IPS DF 6.9 (cell line): Measurements from ENCODE around the gene TGFA.

Source experiments
- DNase-seq: peaks from one replicate; pipeline ENCODE4 v3.0.0-alpha.2; 2013; ENCODE audit warnings: low read depth, low spot score
- H3K27ac ChIP-seq: one replicate; pipeline ENCODE4 v1.5.1; 2013; ENCODE audit warnings: low read length, control low read depth
- H3K27me3 ChIP-seq: 2 replicates; pipeline ENCODE4 v1.6.1; 2013; ENCODE audit warnings: mild to moderate bottlenecking, low read length; ENCODE audit not compliant: control insufficient read depth, insufficient read depth
- H3K36me3 ChIP-seq: 2 replicates; pipeline ENCODE4 v1.6.1; 2013; ENCODE audit warnings: low read length; ENCODE audit not compliant: control insufficient read depth, insufficient read depth
- H3K4me1 ChIP-seq: 2 replicates; pipeline ENCODE4 v1.6.1; 2013; ENCODE audit warnings: low read length; ENCODE audit not compliant: control insufficient read depth, insufficient read depth
- H3K4me3 ChIP-seq: 2 replicates; pipeline ENCODE4 v1.5.1; 2013; ENCODE audit warnings: mild to moderate bottlenecking, low read length
- H3K9me3 ChIP-seq: 2 replicates; pipeline ENCODE4 v1.6.1; 2013; ENCODE audit warnings: low read length, inconsistent platforms; ENCODE audit not compliant: control insufficient read depth, insufficient read depth
- WGBS: extraction: QIAGEN DNeasy Blood & Tissue Kit; methylation state at CpG from one replicate; pipeline ENCODE4 v1.1.7; 2013; ENCODE audit warnings: mixed read lengths, missing lambda C conversion rate; ENCODE audit not compliant: insufficient read length, insufficient coverage; 5-methylcytosine and 5-hydroxymethylcytosine counted together

The TGFA gene

DNA sequence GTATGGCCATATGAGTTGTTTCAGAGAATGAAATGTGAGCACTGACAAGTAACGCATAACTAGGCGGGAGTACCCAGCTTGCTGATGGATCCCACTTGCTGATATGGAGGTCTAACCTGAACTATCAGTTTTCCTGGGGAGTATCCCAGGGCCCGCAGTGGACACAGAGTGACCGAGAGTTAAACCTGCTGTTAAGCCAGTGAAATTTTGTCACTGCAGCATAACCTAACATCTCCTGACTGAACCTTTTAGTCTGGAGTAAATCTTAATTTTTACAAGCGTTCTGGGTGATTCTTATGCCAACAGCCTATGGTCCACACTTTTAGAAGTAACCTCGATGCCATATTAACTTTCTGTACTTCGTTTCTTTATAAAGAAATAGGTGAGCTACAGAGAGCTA is 54.4 kb downstream of the TGFA start:
- no peak for DNase-seq
- Histone ChIP-seq H3K36me3 (no peaks in the 10 kb centered on the region), H3K27me3 (no peaks in the 10 kb centered on the region), H3K27ac (no peak overlapping the region), H3K4me3 (no peak overlapping the region), H3K9me3 (no peaks in the 10 kb centered on the region), H3K4me1 (no peaks in the 10 kb centered on the region)
- WGBS: no CpG with 5 or more reads among the region's 7 CpGs

DNA sequence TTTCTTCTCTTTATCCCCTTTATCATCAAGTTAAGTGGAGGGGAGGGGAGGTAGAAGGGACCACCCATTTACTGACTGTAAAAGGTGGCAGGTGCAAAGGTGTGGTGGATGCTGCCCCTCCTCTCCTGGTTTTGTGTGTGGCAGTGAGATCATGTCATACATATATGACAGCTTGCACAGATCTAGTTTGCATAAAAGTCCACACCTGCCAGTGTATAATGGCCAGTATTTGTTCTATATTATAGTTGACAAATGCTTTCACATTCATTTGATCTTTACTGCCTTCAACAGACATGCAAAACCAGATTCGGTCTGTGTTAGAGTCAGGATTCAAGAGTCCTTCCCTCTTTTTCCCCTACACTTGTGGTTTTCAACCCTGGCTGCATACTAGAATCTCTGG is 55.1 kb downstream of the TGFA start:
- no peaks in the 10 kb centered on the region for H3K36me3 ChIP-seq
- H3K27ac ChIP-seq: no peak overlapping the region
- H3K9me3 ChIP-seq: no peaks in the 10 kb centered on the region
- H3K27me3 ChIP-seq: no peaks in the 10 kb centered on the region
- no peaks in the 10 kb centered on the region for H3K4me1 ChIP-seq
- no peak overlapping the region for H3K4me3 ChIP-seq
- no CpG with 5 or more reads among the region's 1 CpG for WGBS
- no peak for DNase-seq

DNA sequence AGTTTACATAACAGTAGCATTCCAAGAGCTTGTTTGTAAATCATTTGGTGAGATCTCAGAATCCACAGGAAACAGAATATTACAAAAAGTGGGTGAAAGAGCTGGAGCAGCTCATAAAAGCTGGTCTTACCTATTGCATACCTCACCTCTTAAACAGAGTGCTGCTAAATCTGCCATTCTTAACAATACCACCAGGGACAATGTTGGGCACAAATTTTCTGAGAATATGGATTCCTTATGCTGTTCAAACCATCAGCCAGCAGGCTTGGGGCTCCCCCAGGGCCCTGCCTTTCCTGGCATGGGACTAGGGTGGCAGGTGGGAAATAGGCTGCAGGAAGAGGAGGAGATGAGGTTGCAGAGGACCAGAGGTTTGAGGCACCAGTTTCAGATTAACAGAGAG is 55.6 kb downstream of the TGFA start:
- no peaks in the 10 kb centered on the region for H3K4me1 ChIP-seq
- no peaks in the 10 kb centered on the region for H3K9me3 ChIP-seq
- no peak for DNase-seq
- no peak overlapping the region for H3K27ac ChIP-seq
- no peak overlapping the region for H3K4me3 ChIP-seq
- H3K27me3 ChIP-seq: no peaks in the 10 kb centered on the region
- no peaks in the 10 kb centered on the region for H3K36me3 ChIP-seq

DNA sequence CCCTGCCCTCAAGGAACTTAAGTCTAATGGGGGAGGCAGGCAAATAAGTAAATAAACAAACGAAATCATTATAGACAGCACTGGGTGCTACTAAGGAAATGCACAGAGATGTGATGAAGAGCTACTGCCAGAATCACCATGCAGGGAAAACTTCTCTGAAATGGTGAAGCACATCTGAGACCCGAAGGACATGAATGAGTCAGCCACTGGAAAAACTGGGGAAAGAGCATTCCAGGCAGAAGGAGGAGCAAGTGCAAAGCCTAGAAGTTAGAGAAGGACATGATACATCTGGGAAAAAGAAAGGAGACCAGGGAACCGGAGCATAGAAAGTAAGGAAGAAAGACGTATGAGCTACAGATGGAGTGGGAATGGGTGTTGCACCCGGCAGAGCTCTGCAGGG is 56.8 kb downstream of the TGFA start:
- no peak for DNase-seq
- Histone ChIP-seq H3K4me1 (no peaks in the 10 kb centered on the region), H3K27me3 (no peaks in the 10 kb centered on the region), H3K36me3 (no peaks in the 10 kb centered on the region), H3K9me3 (no peaks in the 10 kb centered on the region), H3K4me3 (no peak overlapping the region), H3K27ac (no peak overlapping the region)
- WGBS: no CpG with 5 or more reads among the region's 5 CpGs

DNA sequence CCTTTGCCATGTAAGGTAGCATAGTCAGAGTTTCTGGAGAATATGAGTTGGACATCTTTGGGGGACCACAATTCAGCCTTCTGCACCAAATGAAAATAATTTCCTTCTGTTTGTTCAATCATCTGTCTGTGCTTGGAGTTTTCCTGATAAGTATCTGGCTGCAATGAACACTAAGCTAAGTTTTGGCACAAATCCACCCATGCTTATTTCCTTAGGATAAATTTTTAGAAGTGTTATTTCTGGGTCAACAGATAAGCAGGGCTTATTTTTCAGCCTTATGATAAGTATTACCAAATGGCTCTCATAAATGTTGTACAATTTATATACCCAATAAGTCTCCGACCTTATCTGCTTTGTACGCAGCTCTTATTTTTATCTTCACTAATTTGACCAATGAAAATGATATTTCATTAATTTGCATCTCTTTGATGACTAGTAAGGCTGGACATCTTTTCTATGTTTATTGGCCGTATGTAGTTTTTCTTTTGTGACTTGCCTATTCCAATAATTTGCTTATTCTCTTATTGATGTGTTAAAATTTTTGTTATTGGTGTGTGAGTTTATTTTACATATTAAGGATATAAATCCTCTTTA is 59.2 kb downstream of the TGFA start:
- no peaks in the 10 kb centered on the region for H3K27me3 ChIP-seq
- H3K27ac ChIP-seq: no peak overlapping the region
- H3K4me1 ChIP-seq: no peaks in the 10 kb centered on the region
- H3K4me3 ChIP-seq: no peak overlapping the region
- H3K9me3 ChIP-seq: no peaks in the 10 kb centered on the region
- no CpG with 5 or more reads among the region's 3 CpGs for WGBS
- no peaks in the 10 kb centered on the region for H3K36me3 ChIP-seq
- no peak for DNase-seq

DNA sequence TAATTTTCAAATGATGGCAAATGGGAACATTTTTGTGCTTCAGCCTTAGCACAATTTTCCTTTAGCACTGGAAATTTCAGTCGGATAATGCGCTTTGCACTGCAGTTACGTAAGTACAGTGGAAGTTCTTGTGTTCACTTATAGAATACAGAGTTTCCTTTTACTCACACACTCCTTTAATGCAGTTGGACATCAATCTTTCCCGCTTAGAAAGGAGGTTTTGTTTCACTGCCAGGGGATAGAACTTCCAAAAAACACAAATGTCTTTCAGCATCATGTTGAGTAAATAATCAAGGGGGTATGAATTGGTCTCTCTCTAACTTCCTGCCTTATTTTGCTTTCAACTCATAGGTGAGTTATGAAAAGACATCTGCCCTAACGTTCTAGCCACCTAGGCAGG is 63.2 kb downstream of the TGFA start:
- Histone ChIP-seq H3K9me3 (no peaks in the 10 kb centered on the region), H3K4me3 (no peak overlapping the region), H3K36me3 (no peaks in the 10 kb centered on the region), H3K27ac (no peak overlapping the region), H3K27me3 (no peaks in the 10 kb centered on the region), H3K4me1 (no peaks in the 10 kb centered on the region)
- WGBS: no CpG with 5 or more reads among the region's 5 CpGs
- DNase-seq: no peak

DNA sequence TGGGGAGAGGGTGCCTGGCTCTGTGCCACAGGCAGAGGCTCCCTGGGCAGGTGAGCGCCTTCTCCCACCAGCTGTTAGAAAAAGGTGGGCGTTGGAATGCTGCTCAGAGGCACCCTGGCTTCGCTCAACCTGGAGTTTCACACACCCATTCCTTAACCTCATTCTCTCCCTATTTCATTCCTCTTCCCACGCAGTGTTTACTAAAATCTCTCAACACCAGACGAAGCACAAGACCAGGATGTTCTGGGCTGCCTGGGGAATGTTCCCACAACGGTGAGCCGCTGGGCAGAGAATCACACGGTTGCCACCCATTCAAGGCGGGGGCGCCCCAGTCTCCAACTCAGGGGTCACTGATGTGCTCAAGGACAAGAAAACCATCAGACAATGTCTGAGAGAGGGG is 64.5 kb downstream of the TGFA start:
- no peaks in the 10 kb centered on the region for H3K36me3 ChIP-seq
- WGBS: 100% methylated on average over 1 of the region's 10 CpGs
- no peak for DNase-seq
- H3K4me3 ChIP-seq: no peak overlapping the region
- H3K27ac ChIP-seq: no peak overlapping the region
- H3K4me1 ChIP-seq: no peaks in the 10 kb centered on the region
- no peaks in the 10 kb centered on the region for H3K27me3 ChIP-seq
- H3K9me3 ChIP-seq: no peaks in the 10 kb centered on the region

DNA sequence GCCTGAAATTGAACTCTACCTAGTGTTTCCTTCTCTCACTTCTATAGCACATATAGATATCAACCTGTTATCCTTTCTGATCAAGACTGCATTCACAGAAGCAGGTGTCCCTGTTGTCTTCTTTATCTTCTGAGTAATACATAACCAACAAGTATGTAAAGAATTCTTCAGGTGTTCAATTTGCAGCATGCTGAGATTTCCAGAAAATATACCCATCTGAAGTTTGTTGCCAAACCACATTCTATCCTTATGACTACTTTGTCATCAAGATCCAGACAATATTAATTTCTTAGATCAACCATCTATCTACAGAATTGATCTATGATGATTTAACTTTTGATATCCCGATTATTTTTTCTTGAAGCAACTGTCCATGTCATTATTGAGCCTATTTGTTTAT is 69.5 kb downstream of the TGFA start:
- H3K36me3 ChIP-seq: no peaks in the 10 kb centered on the region
- DNase-seq: no peak

DNA sequence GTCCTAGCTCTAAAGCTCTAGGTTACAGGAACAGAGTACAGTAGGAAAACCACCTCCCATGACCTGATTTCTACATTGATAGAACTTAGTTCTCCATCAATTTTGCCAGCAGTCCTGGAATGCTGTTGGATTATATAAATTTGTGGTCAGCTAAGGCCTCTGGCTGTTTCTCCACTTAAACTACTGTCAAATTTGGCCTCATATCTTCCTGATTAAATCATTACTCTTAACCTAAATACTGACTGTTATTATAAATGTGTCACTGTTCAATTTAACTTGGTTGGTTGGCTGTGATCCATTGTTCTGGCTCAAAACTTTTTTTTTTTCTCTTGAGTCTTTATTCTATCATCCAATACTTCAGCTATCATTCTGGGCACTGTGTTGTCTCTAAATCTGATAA is 71.2 kb downstream of the TGFA start:
- Histone ChIP-seq H3K4me1 (no peaks in the 10 kb centered on the region), H3K9me3 (no peaks in the 10 kb centered on the region), H3K27me3 (no peaks in the 10 kb centered on the region), H3K36me3 (no peaks in the 10 kb centered on the region), H3K27ac (no peak overlapping the region), H3K4me3 (no peak overlapping the region)
- DNase-seq: no peak

More for the DNA sequence above, 69.5 kb downstream of the TGFA start:
- no CpG with 5 or more reads among the region's 1 CpG for WGBS
- Histone ChIP-seq H3K4me3 (no peak overlapping the region), H3K4me1 (no peaks in the 10 kb centered on the region), H3K27ac (no peak overlapping the region), H3K9me3 (no peaks in the 10 kb centered on the region), H3K27me3 (no peaks in the 10 kb centered on the region)

DNA sequence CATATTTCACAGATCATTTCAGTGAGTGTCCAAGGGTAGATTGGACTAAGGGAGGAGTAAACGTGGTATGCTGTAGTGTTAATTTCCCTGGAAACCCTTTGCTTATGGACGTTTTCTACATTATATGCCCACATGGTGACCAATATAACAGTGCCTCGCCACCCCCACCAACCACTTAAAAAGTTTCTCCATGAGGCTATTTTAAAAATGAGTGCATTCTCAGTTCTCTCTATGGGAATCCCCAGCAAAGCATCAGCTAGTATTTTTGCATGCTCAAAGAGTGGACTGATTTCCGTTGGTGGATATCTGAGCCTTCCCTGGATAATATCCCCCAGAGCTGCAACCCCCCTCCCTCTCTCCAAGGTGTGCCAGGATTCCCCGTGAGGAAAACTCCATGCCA is 73.2 kb downstream of the TGFA start:
- DNase-seq: no peak
- Histone ChIP-seq H3K27ac (no peak overlapping the region), H3K4me3 (no peak overlapping the region), H3K36me3 (no peaks in the 10 kb centered on the region), H3K9me3 (no peaks in the 10 kb centered on the region), H3K4me1 (no peaks in the 10 kb centered on the region), H3K27me3 (no peaks in the 10 kb centered on the region)
- no CpG with 5 or more reads among the region's 5 CpGs for WGBS

DNA sequence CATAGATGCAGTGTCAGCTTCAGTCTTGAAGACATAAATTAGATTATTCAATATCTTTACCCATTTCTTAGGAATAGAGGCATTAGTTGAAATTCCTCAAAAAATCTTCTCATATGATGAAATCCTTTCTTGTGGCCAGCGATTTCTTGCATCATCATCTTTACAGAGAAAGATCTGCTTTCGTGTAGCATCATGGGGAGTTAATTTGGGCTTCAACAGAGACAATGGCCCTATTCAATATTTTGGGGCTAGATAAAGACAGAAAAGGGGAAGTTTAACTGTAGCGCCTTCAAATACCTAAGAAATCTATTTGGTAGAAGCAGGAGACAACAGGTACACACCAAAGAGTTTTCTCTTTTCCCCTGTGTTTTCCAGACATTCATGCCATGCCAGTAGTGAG is 73.8 kb downstream of the TGFA start:
- H3K4me1 ChIP-seq: no peaks in the 10 kb centered on the region
- DNase-seq: no peak
- no peaks in the 10 kb centered on the region for H3K36me3 ChIP-seq
- no CpG with 5 or more reads among the region's 3 CpGs for WGBS
- no peak overlapping the region for H3K27ac ChIP-seq
- no peak overlapping the region for H3K4me3 ChIP-seq
- H3K9me3 ChIP-seq: no peaks in the 10 kb centered on the region
- no peaks in the 10 kb centered on the region for H3K27me3 ChIP-seq
